GM12874 (cell line): Measurements from ENCODE around the gene BNC2.

Experiments used
- TF ChIP-seq, protein P1 (sequence below): IDR thresholded peaks from 2 replicates; pipeline ENCODE4 v1.5.1; 2011; ENCODE audit warnings: low read depth, mild to moderate bottlenecking, control low read depth, low read length, moderate library complexity; ENCODE audit not compliant: insufficient read depth

Gene BNC2

GRCh38 chr9:16656432-16657169, 213.9 kb downstream of the BNC2 start:
- TF ChIP-seq, protein P1, sequence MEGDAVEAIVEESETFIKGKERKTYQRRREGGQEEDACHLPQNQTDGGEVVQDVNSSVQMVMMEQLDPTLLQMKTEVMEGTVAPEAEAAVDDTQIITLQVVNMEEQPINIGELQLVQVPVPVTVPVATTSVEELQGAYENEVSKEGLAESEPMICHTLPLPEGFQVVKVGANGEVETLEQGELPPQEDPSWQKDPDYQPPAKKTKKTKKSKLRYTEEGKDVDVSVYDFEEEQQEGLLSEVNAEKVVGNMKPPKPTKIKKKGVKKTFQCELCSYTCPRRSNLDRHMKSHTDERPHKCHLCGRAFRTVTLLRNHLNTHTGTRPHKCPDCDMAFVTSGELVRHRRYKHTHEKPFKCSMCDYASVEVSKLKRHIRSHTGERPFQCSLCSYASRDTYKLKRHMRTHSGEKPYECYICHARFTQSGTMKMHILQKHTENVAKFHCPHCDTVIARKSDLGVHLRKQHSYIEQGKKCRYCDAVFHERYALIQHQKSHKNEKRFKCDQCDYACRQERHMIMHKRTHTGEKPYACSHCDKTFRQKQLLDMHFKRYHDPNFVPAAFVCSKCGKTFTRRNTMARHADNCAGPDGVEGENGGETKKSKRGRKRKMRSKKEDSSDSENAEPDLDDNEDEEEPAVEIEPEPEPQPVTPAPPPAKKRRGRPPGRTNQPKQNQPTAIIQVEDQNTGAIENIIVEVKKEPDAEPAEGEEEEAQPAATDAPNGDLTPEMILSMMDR = no peak

GRCh38 chr9:16654596-16655126, 215.8 kb downstream of the BNC2 start:
- TF ChIP-seq, protein P1 = no peak

DNA sequence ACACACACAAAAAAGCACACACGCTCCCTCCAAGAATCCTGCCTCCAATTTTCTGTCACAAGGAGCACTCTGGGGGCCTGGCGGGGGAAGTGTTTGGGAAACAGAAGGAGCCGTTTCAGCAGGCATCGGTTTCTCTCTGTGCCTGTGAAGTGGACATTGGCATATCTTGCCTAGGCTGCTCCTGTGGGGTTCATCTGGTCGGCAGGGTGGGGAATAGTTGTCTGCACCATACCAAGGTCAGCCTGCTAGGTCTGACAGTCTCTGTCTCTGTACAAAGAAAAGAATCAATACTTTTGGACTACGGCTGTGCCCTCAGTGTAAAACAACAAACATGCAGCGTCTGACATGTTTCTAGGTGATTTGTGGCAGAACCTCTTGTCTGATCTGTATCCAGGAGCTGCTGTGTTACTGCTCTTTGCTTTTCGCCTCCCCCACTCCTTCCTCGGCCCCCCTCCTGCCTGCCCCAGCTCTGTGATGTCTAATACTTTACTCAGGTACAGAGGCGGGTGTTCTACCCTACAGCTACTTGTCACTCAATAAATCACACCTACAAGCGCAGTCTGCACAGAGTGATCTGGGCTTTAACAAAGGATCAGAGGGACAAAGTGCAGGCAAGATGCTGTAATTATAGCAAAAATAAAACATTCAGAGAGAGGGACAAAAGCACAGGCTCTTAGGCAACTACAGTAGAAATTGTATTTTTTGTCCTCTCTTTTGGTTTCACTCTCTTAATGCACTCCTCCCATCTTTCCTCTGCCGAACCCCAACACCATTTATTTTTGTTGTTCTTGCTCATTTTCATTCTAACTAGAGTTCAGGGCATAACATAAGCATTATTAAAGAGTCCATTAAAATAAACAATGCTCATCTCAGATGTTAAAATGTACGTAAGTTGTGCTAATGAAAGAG, 216.7 kb downstream of the BNC2 start:
- TF ChIP-seq, protein P1 = no peak

DNA sequence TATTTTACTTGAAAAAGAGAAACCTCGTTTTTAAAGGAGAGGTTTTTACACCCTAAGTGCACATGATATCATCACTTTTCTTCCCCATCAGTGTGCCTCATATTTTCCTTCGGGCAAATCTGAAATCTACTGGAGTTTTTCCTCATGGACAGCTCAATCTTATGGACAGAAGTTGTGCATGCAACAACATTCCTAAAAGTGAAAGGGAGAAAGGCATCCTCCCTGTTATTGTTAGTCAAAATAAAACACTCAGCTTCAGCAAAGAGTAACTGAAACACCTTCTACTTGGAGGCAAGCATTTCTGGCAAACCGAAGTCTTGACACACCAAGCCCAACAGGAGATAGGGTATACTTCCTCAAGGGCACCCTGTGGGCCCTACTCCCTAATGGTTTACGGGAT, 217.9 kb downstream of the BNC2 start:
- TF ChIP-seq, protein P1 = no peak

GRCh38 chr9:16651446-16651964, 219.0 kb downstream of the BNC2 start:
- TF ChIP-seq, protein P1 = no peak

DNA sequence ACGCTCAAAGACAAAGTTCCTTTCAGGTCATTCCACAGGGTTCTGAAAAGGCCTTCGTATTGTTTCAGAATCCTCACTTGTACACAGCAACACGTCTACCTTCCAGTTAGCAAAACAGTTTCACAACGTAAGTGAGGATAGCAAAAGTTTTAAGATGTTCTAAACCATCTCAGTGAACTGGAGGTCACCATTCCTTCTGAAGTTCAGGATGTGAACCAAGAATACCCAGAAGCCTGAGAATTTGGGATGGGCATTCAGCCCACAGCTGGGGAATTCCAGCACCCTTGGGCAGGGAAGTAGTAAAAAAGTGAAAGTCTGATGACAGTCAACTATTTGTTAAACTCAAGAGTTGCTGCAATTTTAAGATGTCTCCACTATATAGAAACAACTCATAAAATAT, 224.5 kb downstream of the BNC2 start:
- TF ChIP-seq, protein P1 = no peak
